EH (cell line): Measurements from ENCODE around the gene PAX8.
A peak's percentile ranks its signal among the peaks of the same experiment; 100 is the strongest.

Experiments used
- DNase-seq: peaks from one replicate; pipeline ENCODE4 v3.0.0-alpha.2; 2015; ENCODE audit warnings: low read depth

Gene PAX8

DNA sequence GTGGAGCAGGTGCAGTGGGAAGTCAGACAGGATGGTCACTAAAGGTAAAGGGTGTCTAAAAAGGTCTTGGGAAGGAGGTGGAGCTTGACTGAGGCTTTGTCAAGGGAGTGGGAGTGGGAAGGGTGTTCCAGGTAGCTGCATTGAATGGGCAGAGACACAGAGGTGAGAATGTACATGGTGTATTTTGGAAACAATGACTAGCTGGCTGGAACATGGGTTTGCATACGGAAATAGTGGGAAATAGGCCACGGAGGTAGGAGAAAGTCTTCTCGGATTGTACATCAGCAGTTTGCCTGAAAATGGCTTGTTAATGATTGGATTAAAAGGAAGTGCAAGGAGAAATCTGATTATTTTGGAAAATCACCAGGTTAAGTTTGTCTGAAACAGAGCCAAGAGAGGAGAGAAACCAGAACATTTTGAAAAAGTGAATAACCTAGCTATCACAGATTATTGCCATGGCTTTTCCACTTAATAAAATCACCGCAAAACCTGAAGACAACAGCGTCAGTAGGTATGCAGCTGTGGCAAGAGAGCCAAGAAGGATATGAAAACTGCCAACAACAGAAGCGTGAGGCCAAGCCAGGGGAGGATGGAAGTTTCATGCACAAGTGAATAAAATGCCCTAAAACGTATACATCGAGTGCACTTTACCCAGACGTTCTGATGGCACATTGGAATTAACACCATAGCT is 13.9 kb downstream of the PAX8 start:
- DNase-seq = no peak

DNA sequence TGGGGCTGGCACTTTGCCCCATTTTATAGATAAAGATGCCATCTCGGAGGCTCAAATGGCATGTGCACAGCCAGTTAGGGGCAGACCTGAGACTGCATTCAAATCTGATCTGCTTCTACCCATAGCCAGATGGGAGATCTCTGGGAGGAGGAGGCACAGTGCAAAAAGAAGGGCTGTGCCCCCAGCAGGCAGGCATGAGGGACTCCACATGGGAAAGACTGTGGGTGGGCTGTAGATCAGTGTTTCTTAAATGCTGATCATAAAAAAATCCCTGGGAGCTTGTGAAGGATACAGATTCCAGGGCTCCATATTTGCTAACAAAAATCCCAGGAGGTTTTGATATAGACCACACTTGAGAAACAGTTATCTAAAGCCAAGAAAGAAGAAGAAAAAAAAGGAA is 15.2 kb downstream of the PAX8 start:
- no peak for DNase-seq

GRCh38 chr2:113260991-113261390 is 17.7 kb downstream of the PAX8 start:
- no peak for DNase-seq

DNA sequence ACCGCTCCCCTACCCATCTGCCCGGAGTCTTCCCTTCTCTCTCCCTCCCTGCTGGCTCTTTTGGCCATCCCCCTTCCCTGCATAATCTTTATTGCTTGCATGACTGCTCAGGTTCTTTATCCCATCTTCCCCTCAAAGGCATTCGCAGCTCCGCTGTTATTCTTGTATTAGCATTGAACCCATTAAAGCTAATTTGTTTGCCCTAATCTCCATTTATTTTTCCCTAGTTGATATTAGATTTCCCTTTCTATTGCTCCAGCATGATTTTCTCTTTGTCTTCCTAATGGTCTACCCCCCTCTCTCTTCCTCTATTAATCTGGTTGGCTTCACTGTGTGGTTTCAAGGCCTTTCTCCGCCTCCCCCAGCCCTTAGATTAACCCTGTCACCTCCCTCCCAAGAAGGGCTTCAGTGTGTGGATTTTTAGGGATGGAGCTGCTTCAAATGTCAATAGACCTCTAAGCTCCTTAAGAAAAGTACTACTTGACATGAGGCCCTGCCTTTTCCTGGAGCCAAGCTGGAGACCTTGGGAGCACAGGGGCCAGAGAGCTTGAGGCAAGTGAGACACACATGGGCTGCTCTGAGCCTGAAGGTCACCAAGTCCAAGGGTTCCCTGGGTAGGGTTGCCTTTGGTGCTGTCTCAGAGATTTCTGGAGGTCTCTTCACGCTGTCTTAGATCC is 20.1 kb downstream of the PAX8 start:
- DNase-seq = no peak

GRCh38 chr2:113257516-113258264 is 21.0 kb downstream of the PAX8 start:
- DNase-seq = peak; percentile 76

GRCh38 chr2:113255140-113256070 is 23.3 kb downstream of the PAX8 start:
- DNase-seq = peak; percentile 46

GRCh38 chr2:113253453-113253852 is 25.3 kb downstream of the PAX8 start:
- peak; percentile 46 for DNase-seq

GRCh38 chr2:113252047-113252590 is 26.6 kb downstream of the PAX8 start:
- DNase-seq = no peak

GRCh38 chr2:113251118-113251517 is 27.6 kb downstream of the PAX8 start:
- no peak for DNase-seq

- peak; percentile 80 for DNase-seq
These were observed 29.5 kb downstream of the PAX8 start for GRCh38 chr2:113248997-113249770.

DNA sequence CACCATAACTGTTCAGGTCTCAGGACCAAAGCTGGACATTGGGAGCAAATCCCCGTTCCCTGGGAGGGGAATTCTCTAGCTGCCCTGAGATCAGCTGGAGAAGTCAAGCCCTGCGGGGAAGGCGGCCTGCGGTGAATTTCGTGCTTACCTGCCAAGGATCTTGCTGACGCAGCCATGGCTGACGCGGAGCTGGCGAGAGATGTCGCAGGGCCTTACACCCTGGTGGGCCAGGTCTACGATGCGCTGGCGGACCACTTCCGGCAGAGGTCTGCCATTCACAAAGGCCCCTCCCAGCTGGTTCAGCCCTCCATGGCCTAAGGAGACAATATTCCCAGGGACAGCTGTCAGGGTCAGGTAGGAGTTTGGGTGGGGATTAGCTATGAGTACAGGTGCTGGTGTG is 32.1 kb downstream of the PAX8 start:
- DNase-seq = no peak

GRCh38 chr2:113245276-113245711 is 33.4 kb downstream of the PAX8 start:
- DNase-seq = no peak

DNA sequence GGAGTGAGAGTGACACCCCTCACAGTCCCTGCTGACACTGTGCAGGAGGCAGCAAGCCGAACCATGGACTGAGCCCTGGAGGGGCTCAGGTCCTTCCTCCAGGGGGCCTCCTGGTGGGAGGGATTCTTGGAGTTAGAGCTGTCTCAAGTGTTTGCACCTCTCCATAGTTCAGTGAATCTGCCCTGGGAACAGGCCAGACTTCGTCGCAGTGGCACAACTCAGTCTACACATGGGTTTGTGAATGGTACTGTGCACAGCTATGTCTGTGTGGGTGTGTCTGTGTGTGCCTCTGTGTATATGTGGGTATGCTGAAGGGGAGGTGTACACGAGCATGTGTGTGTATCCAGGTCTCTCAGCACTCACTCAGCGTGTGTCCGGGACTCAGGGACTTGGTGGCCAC is 36.4 kb downstream of the PAX8 start:
- DNase-seq = no peak

- DNase-seq = peak; percentile 99
These were observed 37.5 kb downstream of the PAX8 start for GRCh38 chr2:113240915-113241911.

GRCh38 chr2:113240150-113240914 is 38.4 kb downstream of the PAX8 start:
- DNase-seq = peak; percentile 94

DNA sequence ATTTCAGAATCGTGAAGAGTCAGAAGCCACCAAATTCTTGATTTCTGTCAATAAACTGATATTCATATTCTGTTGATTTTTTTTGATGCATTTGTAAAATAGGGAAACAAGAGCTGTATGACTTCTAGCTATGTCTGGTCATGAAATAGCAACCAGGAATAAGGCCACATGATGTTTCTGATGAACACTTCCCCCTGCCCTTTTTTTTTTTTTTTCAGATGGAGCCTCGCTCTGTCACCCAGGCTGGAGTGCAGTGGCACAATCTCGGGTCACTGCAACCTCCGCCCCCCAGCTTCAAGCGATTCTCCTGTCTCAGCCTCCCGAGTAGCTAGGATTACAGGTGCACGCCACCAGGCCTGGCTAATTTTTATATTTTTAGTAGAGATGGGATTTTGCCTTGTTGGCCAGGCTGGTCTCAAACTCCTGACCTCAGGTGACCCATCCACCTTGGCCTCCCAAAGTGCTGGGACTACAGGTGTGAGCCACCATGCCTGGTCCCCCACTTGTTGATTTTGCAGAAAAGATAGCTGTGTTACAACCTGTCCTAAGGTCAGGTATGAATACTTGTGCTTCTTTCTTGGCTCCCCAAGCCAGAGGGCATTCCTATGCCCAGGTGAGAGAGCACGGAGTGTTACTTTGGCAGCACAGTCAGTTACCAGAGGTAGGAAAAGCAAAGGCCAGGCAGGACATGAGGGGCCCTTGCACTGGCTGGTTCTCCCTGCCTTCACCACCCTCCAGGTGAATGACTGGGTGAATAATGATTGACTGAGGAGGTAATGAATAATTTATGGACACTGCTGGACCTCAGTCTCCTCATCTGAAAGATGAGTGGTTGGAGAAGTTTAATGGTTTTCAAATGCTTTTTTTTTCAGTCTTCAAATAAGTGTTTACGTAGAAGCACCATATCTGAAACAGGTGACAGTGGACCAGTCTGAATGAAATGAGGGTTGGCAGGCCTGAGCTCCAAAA is 39.6 kb downstream of the PAX8 start:
- DNase-seq = no peak

DNA sequence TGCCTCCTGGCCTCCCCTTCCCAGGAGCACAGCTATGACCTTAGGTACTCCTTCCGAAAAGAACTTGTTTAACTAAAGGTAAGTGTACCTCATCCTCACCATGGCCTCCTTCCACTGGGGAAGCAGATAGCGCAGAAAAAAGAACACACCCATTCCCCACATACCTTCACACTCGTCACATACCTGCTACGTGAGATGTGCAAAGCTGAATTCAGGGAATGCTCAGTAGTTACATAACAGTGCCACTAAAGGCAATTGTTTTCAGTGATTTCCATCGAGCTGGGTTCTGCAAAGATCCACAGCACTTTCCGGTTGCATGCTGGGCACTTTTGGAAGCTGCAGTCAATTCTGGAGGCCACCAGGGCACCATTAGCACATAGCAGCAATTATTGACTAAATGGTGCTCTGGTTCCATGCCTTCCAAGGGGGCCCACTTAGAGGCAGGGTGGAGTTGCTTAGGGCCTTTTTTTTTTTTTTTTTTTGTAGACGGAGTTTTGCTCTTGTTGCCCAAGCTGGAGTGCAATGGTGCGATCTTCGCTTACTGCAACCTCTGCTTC is 41.0 kb downstream of the PAX8 start:
- DNase-seq = no peak
